Stimulated activated naive CD8-positive, alpha-beta T cell treated with anti-CD3 and anti-CD28 coated beads, Interleukin-15, Interleukin-2, amounts not matched to agents 100 ng/mL and 50 ng/mL, for 24 hours (primary cell): ENCODE data around the gene KLHL35.
"Not testable (repeated sequence)": the region's sequence is repeated elsewhere in the genome, so short reads cannot be mapped to it uniquely, and the experiment has no call there.

Experiments
- H3K27ac Mint-ChIP-seq: one replicate; pipeline ENCODE4 v1.8.0; 2021; ENCODE audit warnings: mild to moderate bottlenecking, mixed read lengths
- H3K27me3 Mint-ChIP-seq: one replicate; pipeline ENCODE4 v1.8.0; 2021; ENCODE audit warnings: mixed read lengths
- H3K36me3 Mint-ChIP-seq: one replicate; pipeline ENCODE4 v1.8.0; 2021; ENCODE audit warnings: low read depth, mixed read lengths
- H3K4me1 Mint-ChIP-seq: one replicate; pipeline ENCODE4 v1.8.0; 2021; ENCODE audit warnings: low read depth, mixed read lengths
- H3K4me3 Mint-ChIP-seq: one replicate; pipeline ENCODE4 v1.8.0; 2021; ENCODE audit warnings: mild to moderate bottlenecking, mixed read lengths
- H3K9me3 Mint-ChIP-seq: one replicate; pipeline ENCODE4 v1.8.0; 2021; ENCODE audit warnings: mixed read lengths

KLHL35 gene

DNA sequence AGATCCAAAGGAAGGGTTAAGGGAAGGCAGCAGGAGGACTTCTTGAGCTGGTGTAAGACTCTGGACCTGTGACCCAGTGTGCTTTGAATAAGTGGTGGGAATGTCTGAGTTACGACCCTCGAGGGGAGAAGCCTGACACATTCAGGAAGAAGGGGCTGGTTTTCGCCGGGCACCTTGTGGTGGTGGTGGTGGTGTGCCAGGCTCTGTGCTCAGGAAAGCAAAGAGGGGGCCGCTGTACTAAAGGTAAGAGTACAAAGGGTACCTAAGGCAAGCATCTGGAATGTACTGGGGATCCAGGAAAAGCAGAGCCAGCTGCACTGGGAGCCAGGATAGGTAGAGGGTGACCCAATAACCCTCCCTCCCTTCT is 6.3 kb downstream of the KLHL35 start:
- peaks cover 13% of the 10 kb centered on the region for H3K4me1 Mint-ChIP-seq
- no peak overlapping the region for H3K27ac Mint-ChIP-seq
- H3K36me3 Mint-ChIP-seq = peaks cover 16% of the 10 kb centered on the region
- H3K27me3 Mint-ChIP-seq = peaks cover 32% of the 10 kb centered on the region
- peaks cover 9% of the 10 kb centered on the region for H3K9me3 Mint-ChIP-seq
- no peak overlapping the region for H3K4me3 Mint-ChIP-seq

DNA sequence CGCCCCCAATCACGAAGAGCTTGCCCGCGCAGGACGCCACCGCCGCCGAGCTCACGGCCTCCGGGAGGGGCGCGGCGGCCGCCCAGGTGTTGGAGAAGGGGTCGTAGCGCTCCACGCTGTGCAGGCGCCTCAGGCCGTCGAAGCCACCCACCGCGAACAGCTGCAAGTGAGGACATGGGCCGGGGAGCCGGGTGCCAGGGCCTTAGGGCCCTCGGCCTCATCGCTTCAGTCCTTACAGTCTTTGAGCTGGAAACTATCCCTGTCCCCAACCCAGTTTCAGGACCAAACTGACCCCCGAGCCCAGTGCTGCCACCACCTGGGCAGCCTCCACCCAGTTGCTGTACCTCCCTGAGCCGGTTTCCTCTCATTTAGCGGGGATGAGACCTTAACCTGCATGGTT is 7.6 kb downstream of the KLHL35 start:
- peaks cover 16% of the 10 kb centered on the region for H3K36me3 Mint-ChIP-seq
- peaks cover 9% of the 10 kb centered on the region for H3K9me3 Mint-ChIP-seq
- H3K27me3 Mint-ChIP-seq = peaks cover 19% of the 10 kb centered on the region
- H3K4me1 Mint-ChIP-seq = peaks cover 8% of the 10 kb centered on the region
- no peak overlapping the region for H3K27ac Mint-ChIP-seq
- no peak overlapping the region for H3K4me3 Mint-ChIP-seq

GRCh38 chr11:75424396-75424795 is 8.6 kb downstream of the KLHL35 start:
- peaks cover 15% of the 10 kb centered on the region for H3K36me3 Mint-ChIP-seq
- no peak overlapping the region for H3K4me3 Mint-ChIP-seq
- peaks cover 6% of the 10 kb centered on the region for H3K4me1 Mint-ChIP-seq
- peaks cover 8% of the 10 kb centered on the region for H3K9me3 Mint-ChIP-seq
- H3K27me3 Mint-ChIP-seq = peaks cover 17% of the 10 kb centered on the region
- H3K27ac Mint-ChIP-seq = no peak overlapping the region

DNA sequence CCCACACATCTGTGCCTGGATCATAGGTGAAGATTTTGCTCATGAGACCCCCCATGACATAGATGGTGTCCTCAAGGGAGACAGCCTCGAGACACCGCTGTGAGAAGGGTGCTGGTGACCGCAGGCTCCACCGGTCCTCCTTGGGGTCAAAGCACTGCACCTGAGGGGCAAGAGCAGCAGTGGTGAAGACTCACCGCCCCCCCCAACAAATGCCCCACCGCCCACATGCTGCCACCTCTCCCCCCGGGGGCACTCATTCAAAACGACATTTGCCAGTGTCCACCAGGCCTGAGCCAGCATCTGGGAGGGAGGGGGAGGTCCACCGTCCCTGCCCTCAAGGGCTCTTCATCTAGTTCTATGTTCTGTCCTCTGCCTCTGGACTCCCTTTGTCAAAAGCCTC is 9.3 kb downstream of the KLHL35 start:
- H3K4me3 Mint-ChIP-seq = no peak overlapping the region
- peaks cover 8% of the 10 kb centered on the region for H3K36me3 Mint-ChIP-seq
- H3K9me3 Mint-ChIP-seq = peaks cover 1% of the 10 kb centered on the region
- no peak overlapping the region for H3K27ac Mint-ChIP-seq
- H3K27me3 Mint-ChIP-seq = peaks cover 10% of the 10 kb centered on the region
- H3K4me1 Mint-ChIP-seq = no peaks in the 10 kb centered on the region

DNA sequence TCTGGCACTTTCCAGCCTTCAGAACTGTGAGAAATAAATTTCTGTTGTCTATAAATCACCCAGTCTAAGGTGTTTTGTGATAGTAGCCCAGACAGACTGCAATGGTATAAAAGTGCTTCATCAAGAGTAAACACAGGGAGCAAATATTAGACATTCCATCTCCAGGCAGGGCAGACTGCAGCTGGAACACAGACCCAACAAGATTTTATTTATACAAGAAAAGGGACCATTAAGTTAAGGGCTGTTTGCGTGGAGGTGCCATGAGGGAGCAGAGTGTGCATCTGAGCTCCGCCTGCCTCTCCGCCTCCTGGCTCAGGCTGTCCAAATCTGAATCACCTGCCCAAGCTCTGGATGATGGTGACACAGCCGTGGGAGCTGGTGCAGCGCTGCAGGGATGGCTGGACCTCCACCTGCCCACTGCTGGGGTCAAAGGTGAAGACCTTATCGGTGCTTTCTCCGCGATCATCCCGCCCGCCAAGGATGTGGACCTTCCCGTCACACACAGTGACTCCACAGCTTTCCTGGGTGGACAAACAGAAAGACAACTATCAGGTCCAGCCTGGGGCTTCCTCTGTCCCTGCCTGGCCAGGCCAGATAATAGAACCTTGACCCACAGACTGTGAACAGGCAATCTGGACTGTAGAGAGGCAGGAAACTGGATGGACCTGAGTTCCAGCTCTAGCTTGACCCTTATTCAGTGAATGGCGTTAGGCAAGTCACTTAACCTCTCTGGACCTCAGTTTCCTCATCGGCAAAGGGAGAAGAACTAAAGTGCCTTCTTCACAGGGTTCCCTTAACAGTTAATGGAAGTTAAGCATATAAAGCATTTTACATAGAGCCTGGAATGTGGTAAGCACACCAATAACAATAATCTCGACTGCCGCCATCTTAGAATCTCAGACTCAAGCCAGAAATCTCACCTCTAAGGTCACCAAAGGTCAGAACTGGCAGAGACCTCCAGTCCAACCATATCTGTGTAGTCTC is 10.5 kb downstream of the KLHL35 start:
- peaks cover 8% of the 10 kb centered on the region for H3K36me3 Mint-ChIP-seq

GRCh38 chr11:75421902-75422247 is 11.1 kb downstream of the KLHL35 start:
- Mint-ChIP-seq H3K27ac (peak overlapping the region; percentile 10), H3K4me1 (no peaks in the 10 kb centered on the region), H3K36me3 (peaks cover 11% of the 10 kb centered on the region), H3K4me3 (no peak overlapping the region), H3K27me3 (no peaks in the 10 kb centered on the region), H3K9me3 (no peaks in the 10 kb centered on the region)

More for the DNA sequence above, 10.5 kb downstream of the KLHL35 start:
- H3K9me3 Mint-ChIP-seq = no peaks in the 10 kb centered on the region
- H3K4me3 Mint-ChIP-seq = no peak overlapping the region
- no peak overlapping the region for H3K27ac Mint-ChIP-seq
- no peaks in the 10 kb centered on the region for H3K4me1 Mint-ChIP-seq
- H3K27me3 Mint-ChIP-seq = peaks cover 1% of the 10 kb centered on the region

DNA sequence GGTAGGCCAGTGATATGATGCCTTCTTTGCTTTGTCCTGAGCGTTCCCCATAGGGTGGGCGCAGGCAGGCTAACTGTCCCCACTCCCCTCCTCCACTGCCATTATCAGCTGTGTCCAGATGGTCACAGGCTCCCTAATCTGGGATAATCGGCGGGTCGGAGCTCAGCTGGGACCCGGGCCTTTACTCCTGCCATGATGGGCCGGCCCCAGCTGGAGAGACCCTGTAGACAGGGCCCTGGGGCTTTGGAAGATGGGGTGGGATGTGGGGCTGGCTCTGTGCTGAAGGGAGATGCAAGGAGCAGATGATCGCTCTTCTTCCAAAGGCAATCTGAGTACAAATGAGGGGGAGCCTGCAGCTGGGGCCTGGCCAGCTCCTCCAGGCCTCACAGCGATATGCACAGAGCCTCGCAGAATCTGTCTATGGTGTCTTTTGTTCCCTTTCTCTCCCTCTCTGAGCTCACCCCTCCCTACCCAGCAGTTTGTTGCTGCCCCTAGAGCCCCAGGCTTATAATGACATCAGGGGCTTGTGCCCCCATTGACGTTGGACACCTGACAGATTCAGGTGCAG is 11.9 kb downstream of the KLHL35 start:
- Mint-ChIP-seq H3K27ac (no peak overlapping the region), H3K4me3 (no peak overlapping the region), H3K36me3 (peaks cover 15% of the 10 kb centered on the region), H3K9me3 (no peaks in the 10 kb centered on the region), H3K27me3 (no peaks in the 10 kb centered on the region), H3K4me1 (no peaks in the 10 kb centered on the region)

GRCh38 chr11:75420224-75421034 is 12.6 kb downstream of the KLHL35 start:
- Mint-ChIP-seq H3K27me3 (no peaks in the 10 kb centered on the region), H3K36me3 (peaks cover 17% of the 10 kb centered on the region), H3K9me3 (no peaks in the 10 kb centered on the region), H3K27ac (no peak overlapping the region), H3K4me1 (no peaks in the 10 kb centered on the region), H3K4me3 (no peak overlapping the region)

DNA sequence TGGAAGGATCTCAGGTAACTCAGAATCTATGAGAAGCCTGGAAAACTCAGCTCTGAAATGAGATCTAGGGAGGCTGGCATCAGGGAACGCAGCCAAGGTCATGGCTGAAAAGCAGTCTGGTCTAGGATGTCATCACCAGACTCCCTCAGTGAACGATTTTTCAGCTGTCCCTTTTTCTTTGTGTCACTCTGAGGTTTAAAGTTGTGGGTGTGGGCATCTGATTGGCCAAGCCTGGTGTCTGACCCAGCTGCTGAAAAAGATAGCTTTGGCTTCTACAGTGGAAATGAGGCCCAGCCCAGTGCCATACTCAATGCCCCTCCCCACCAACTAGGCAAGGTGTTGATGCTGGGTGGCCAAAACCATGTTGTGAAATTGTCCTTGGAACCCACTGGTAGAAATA is 19.1 kb downstream of the KLHL35 start:
- no peaks in the 10 kb centered on the region for H3K4me1 Mint-ChIP-seq
- H3K27me3 Mint-ChIP-seq = no peaks in the 10 kb centered on the region
- no peak overlapping the region for H3K4me3 Mint-ChIP-seq
- H3K9me3 Mint-ChIP-seq = no peaks in the 10 kb centered on the region
- peaks cover 31% of the 10 kb centered on the region for H3K36me3 Mint-ChIP-seq
- H3K27ac Mint-ChIP-seq = no peak overlapping the region

- H3K27me3 Mint-ChIP-seq, H3K27ac Mint-ChIP-seq, H3K4me3 Mint-ChIP-seq, H3K4me1 Mint-ChIP-seq, H3K9me3 Mint-ChIP-seq: not testable (repeated sequence)
- peaks cover 32% of the 10 kb centered on the region for H3K36me3 Mint-ChIP-seq
Observed at GRCh38 chr11:75413146-75413545, 19.9 kb downstream of the KLHL35 start.

- H3K4me1 Mint-ChIP-seq = peaks cover 17% of the 10 kb centered on the region
- not testable (repeated sequence) for H3K27me3 Mint-ChIP-seq, H3K9me3 Mint-ChIP-seq, H3K27ac Mint-ChIP-seq, H3K4me3 Mint-ChIP-seq
- peaks cover 48% of the 10 kb centered on the region for H3K36me3 Mint-ChIP-seq
Observed at GRCh38 chr11:75409971-75410370, 23.0 kb downstream of the KLHL35 start.

GRCh38 chr11:75408957-75409219 is 24.1 kb downstream of the KLHL35 start:
- no peaks in the 10 kb centered on the region for H3K27me3 Mint-ChIP-seq
- H3K27ac Mint-ChIP-seq = no peak overlapping the region
- H3K9me3 Mint-ChIP-seq = no peaks in the 10 kb centered on the region
- peaks cover 28% of the 10 kb centered on the region for H3K4me1 Mint-ChIP-seq
- no peak overlapping the region for H3K4me3 Mint-ChIP-seq
- peaks cover 53% of the 10 kb centered on the region for H3K36me3 Mint-ChIP-seq

DNA sequence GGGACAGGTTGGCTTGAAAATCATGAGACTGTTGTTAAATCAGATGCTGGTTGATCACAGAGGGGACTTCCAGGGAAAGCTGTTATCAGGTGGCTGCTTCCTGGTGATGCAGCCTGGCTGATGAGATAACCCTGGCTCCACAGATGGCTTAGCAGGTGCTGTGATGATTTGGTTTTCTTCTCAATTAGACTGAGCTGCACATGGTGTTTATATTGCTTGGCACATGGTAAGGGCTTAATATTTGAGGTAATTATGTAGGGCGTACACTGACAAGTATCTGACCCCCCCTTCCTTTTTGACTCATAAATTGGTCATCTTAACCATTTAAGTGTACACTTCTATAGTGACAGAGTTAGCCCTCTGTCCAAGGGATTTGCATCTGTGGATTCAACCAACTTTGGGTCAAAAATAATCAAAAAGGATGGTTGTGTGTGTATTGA is 26.6 kb downstream of the KLHL35 start:
- Mint-ChIP-seq H3K27me3 (no peaks in the 10 kb centered on the region), H3K36me3 (peaks cover 65% of the 10 kb centered on the region), H3K4me3 (peak overlapping the region; percentile 1), H3K4me1 (peaks cover 53% of the 10 kb centered on the region), H3K9me3 (no peaks in the 10 kb centered on the region), H3K27ac (no peak overlapping the region)

DNA sequence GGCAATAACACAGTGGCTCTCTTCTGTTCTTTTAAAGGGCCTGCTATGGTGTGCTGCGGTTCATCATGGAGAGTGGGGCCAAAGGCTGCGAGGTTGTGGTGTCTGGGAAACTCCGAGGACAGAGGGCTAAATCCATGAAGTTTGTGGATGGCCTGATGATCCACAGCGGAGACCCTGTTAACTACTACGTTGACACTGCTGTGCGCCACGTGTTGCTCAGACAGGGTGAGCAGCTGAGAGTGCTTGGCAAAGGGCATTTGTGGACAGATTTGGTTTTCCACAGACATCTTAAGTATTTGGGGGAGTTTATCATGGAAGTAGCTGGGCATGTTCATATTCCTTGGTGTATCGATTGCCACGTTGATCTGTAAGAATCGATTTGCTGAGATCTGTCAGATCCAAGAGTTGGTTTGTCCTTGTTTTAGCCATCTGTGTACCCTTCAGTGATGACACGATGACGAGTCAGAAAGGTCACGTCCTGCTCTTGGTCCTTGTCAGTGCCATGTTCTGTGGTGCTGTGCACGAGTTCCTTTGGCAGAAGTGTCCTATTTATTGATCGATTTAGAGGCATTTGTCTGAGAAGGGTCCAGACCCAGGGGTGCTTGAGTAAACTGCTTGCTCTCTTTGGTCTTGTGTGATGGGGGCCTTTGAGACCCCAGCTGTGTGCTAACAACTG is 28.9 kb downstream of the KLHL35 start:
- Mint-ChIP-seq H3K4me3 (peak overlapping the region; percentile 98), H3K36me3 (peaks cover 87% of the 10 kb centered on the region), H3K27ac (peak overlapping the region; percentile 100), H3K9me3 (no peaks in the 10 kb centered on the region), H3K4me1 (peaks cover 65% of the 10 kb centered on the region), H3K27me3 (no peaks in the 10 kb centered on the region)

DNA sequence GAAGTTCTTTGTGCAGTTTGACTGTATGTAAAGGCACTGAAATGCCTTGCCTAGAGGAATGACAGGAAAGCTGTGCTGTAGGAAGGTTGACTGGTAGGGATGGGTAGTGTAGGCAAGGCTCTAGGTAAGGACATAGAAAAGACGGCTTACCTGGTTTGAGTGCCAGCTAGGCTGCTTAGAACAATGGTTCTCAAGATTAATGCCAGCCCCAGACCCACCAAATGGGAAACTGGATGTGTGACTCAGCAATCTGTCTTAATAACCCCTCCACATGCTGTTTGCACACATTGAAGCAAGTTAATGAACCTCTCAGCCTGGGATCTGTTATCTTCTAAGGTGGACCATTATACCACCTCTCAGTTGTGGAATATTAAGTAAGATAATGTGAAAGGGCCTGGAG is 30.0 kb downstream of the KLHL35 start:
- peak overlapping the region; percentile 100 for H3K27ac Mint-ChIP-seq
- peaks cover 65% of the 10 kb centered on the region for H3K4me1 Mint-ChIP-seq
- peaks cover 85% of the 10 kb centered on the region for H3K36me3 Mint-ChIP-seq
- no peaks in the 10 kb centered on the region for H3K9me3 Mint-ChIP-seq
- H3K27me3 Mint-ChIP-seq = no peaks in the 10 kb centered on the region
- H3K4me3 Mint-ChIP-seq = peak overlapping the region; percentile 98
